ENCODE measurements around the gene CD302. TPM values are rescaled to one million over a fixed set of nuclear protein-coding genes. Genes with fewer than 3 reads are reported as not detected.
"Not testable (repeated sequence)": the region's sequence is repeated elsewhere in the genome, so short reads cannot be mapped to it uniquely, and the experiment has no call there.

Gene CD302
- polyA plus RNA-seq, 4 donors = 12.1 to 36.6 (median 23.2) TPM

- not testable (repeated sequence) for H3K9me3 ChIP-seq (ENCODE audit: control insufficient read depth in 2 of 2, insufficient read depth in 1 of 2, low read depth in 1 of 2, low read length in 1 of 2); H3K27me3 ChIP-seq (ENCODE audit: control insufficient read depth in 3 of 3, insufficient read depth in 3 of 3, low read length in 3 of 3); H3K27ac ChIP-seq (ENCODE audit: low read depth in 1 of 3, low read length in 2 of 3); H3K4me3 ChIP-seq (ENCODE audit: low read depth in 1 of 3, low read length in 3 of 3); DNase-seq; FAIRE-seq; H3K4me1 ChIP-seq (ENCODE audit: control insufficient read depth in 3 of 3, insufficient read depth in 2 of 3, low read depth in 1 of 3, low read length in 2 of 3)
- peaks cover 0 to 14% (median 0%) of the 10 kb centered on the region in 3 donors for H3K36me3 ChIP-seq (ENCODE audit: control insufficient read depth in 3 of 3, insufficient read depth in 2 of 3, low read depth in 1 of 3, low read length in 3 of 3)
- 48 to 85% (median 75%) methylated on average over 4 of the region's 4 CpGs for WGBS, 3 donors
These were observed 24.4 kb upstream of the CD302 start for GRCh38 chr2:159822478-159822833.

- H3K27me3 ChIP-seq (ENCODE audit: control insufficient read depth in 3 of 3, insufficient read depth in 3 of 3, low read length in 3 of 3); H3K9me3 ChIP-seq (ENCODE audit: control insufficient read depth in 2 of 2, insufficient read depth in 1 of 2, low read depth in 1 of 2, low read length in 1 of 2); H3K4me1 ChIP-seq (ENCODE audit: control insufficient read depth in 3 of 3, insufficient read depth in 2 of 3, low read depth in 1 of 3, low read length in 2 of 3); H3K4me3 ChIP-seq (ENCODE audit: low read depth in 1 of 3, low read length in 3 of 3); H3K27ac ChIP-seq (ENCODE audit: low read depth in 1 of 3, low read length in 2 of 3); FAIRE-seq: not testable (repeated sequence)
- DNase-seq = peak; percentile 76 to 85
- peaks cover 0 to 14% (median 0%) of the 10 kb centered on the region in 3 donors for H3K36me3 ChIP-seq (ENCODE audit: control insufficient read depth in 3 of 3, insufficient read depth in 2 of 3, low read depth in 1 of 3, low read length in 3 of 3)
- 40 to 63% (median 60%) methylated on average over 11 of the region's 11 CpGs for WGBS, 3 donors
These were observed 23.9 kb upstream of the CD302 start for GRCh38 chr2:159821775-159822477.

GRCh38 chr2:159818940-159819339 lies 20.9 kb upstream of the CD302 start:
- Histone ChIP-seq H3K4me3 (ENCODE audit: low read depth in 1 of 3, low read length in 3 of 3) (no peak overlapping the region), H3K9me3 (ENCODE audit: control insufficient read depth in 2 of 2, insufficient read depth in 1 of 2, low read depth in 1 of 2, low read length in 1 of 2) (no peaks in the 10 kb centered on the region), H3K36me3 (ENCODE audit: control insufficient read depth in 3 of 3, insufficient read depth in 2 of 3, low read depth in 1 of 3, low read length in 3 of 3) (peaks cover 0 to 16% (median 2%) of the 10 kb centered on the region in 3 donors), H3K27ac (ENCODE audit: low read depth in 1 of 3, low read length in 2 of 3) (no peak overlapping the region), H3K27me3 (ENCODE audit: control insufficient read depth in 3 of 3, insufficient read depth in 3 of 3, low read length in 3 of 3) (no peaks in the 10 kb centered on the region), H3K4me1 (ENCODE audit: control insufficient read depth in 3 of 3, insufficient read depth in 2 of 3, low read depth in 1 of 3, low read length in 2 of 3) (peaks cover 0 to 8% (median 0%) of the 10 kb centered on the region in 3 donors)
- no peak for DNase-seq
- no peak for FAIRE-seq
- 80 to 84% (median 81%) methylated on average over 6 of the region's 6 CpGs for WGBS, 3 donors

- no peaks in the 10 kb centered on the region for H3K27me3 ChIP-seq (ENCODE audit: control insufficient read depth in 3 of 3, insufficient read depth in 3 of 3, low read length in 3 of 3)
- no peak for FAIRE-seq
- H3K4me3 ChIP-seq (ENCODE audit: low read depth in 1 of 3, low read length in 3 of 3) = no peak overlapping the region
- DNase-seq = no peak
- no peaks in the 10 kb centered on the region for H3K9me3 ChIP-seq (ENCODE audit: control insufficient read depth in 2 of 2, insufficient read depth in 1 of 2, low read depth in 1 of 2, low read length in 1 of 2)
- no peak overlapping the region for H3K27ac ChIP-seq (ENCODE audit: low read depth in 1 of 3, low read length in 2 of 3)
- WGBS, 3 donors = 75 to 98% (median 89%) methylated on average over 1 of the region's 1 CpG
- peaks cover 0 to 13% (median 2%) of the 10 kb centered on the region in 3 donors for H3K36me3 ChIP-seq (ENCODE audit: control insufficient read depth in 3 of 3, insufficient read depth in 2 of 3, low read depth in 1 of 3, low read length in 3 of 3)
- H3K4me1 ChIP-seq (ENCODE audit: control insufficient read depth in 3 of 3, insufficient read depth in 2 of 3, low read depth in 1 of 3, low read length in 2 of 3) = peaks cover 0 to 5% (median 0%) of the 10 kb centered on the region in 3 donors
These were observed 19.3 kb upstream of the CD302 start for GRCh38 chr2:159817283-159817682.

GRCh38 chr2:159811232-159811631 lies 13.2 kb upstream of the CD302 start:
- DNase-seq (no peak), FAIRE-seq (no peak)
- Histone ChIP-seq H3K36me3 (ENCODE audit: control insufficient read depth in 3 of 3, insufficient read depth in 2 of 3, low read depth in 1 of 3, low read length in 3 of 3) (peaks cover 0 to 2% (median 2%) of the 10 kb centered on the region in 3 donors), H3K9me3 (ENCODE audit: control insufficient read depth in 2 of 2, insufficient read depth in 1 of 2, low read depth in 1 of 2, low read length in 1 of 2) (no peaks in the 10 kb centered on the region), H3K27ac (ENCODE audit: low read depth in 1 of 3, low read length in 2 of 3) (no peak overlapping the region), H3K4me3 (ENCODE audit: low read depth in 1 of 3, low read length in 3 of 3) (no peak overlapping the region), H3K4me1 (ENCODE audit: control insufficient read depth in 3 of 3, insufficient read depth in 2 of 3, low read depth in 1 of 3, low read length in 2 of 3) (no peaks in the 10 kb centered on the region), H3K27me3 (ENCODE audit: control insufficient read depth in 3 of 3, insufficient read depth in 3 of 3, low read length in 3 of 3) (no peaks in the 10 kb centered on the region)
- 90 to 95% (median 91%) methylated on average over 4 of the region's 4 CpGs for WGBS, 3 donors

- H3K4me1 ChIP-seq (ENCODE audit: control insufficient read depth in 3 of 3, insufficient read depth in 2 of 3, low read depth in 1 of 3, low read length in 2 of 3) = no peaks in the 10 kb centered on the region
- H3K36me3 ChIP-seq (ENCODE audit: control insufficient read depth in 3 of 3, insufficient read depth in 2 of 3, low read depth in 1 of 3, low read length in 3 of 3) = peaks cover 0 to 4% (median 2%) of the 10 kb centered on the region in 3 donors
- H3K27ac ChIP-seq (ENCODE audit: low read depth in 1 of 3, low read length in 2 of 3) = no peak overlapping the region
- WGBS, 3 donors = 77 to 87% (median 85%) methylated on average over 5 of the region's 5 CpGs
- no peaks in the 10 kb centered on the region for H3K9me3 ChIP-seq (ENCODE audit: control insufficient read depth in 2 of 2, insufficient read depth in 1 of 2, low read depth in 1 of 2, low read length in 1 of 2)
- no peaks in the 10 kb centered on the region for H3K27me3 ChIP-seq (ENCODE audit: control insufficient read depth in 3 of 3, insufficient read depth in 3 of 3, low read length in 3 of 3)
- H3K4me3 ChIP-seq (ENCODE audit: low read depth in 1 of 3, low read length in 3 of 3) = no peak overlapping the region
- DNase-seq (no peak), FAIRE-seq (no peak)
These were observed 10.0 kb upstream of the CD302 start for GRCh38 chr2:159808032-159808425.

GRCh38 chr2:159807183-159808031 lies 9.4 kb upstream of the CD302 start:
- no peaks in the 10 kb centered on the region for H3K9me3 ChIP-seq (ENCODE audit: control insufficient read depth in 2 of 2, insufficient read depth in 1 of 2, low read depth in 1 of 2, low read length in 1 of 2)
- no peak overlapping the region for H3K4me3 ChIP-seq (ENCODE audit: low read depth in 1 of 3, low read length in 3 of 3)
- H3K4me1 ChIP-seq (ENCODE audit: control insufficient read depth in 3 of 3, insufficient read depth in 2 of 3, low read depth in 1 of 3, low read length in 2 of 3) = no peaks in the 10 kb centered on the region
- H3K27ac ChIP-seq (ENCODE audit: low read depth in 1 of 3, low read length in 2 of 3) = no peak overlapping the region
- H3K27me3 ChIP-seq (ENCODE audit: control insufficient read depth in 3 of 3, insufficient read depth in 3 of 3, low read length in 3 of 3) = no peaks in the 10 kb centered on the region
- WGBS, 3 donors = 74 to 75% (median 74%) methylated on average over 4 of the region's 4 CpGs
- FAIRE-seq (peak; percentile 77), DNase-seq (peak; percentile 62 to 67)
- peaks cover 0 to 4% (median 2%) of the 10 kb centered on the region in 3 donors for H3K36me3 ChIP-seq (ENCODE audit: control insufficient read depth in 3 of 3, insufficient read depth in 2 of 3, low read depth in 1 of 3, low read length in 3 of 3)

GRCh38 chr2:159804941-159805340 lies 6.9 kb upstream of the CD302 start:
- no peak for FAIRE-seq

More at GRCh38 chr2:159804941-159805340, 6.9 kb upstream of the CD302 start:
- 82 to 94% (median 87%) methylated on average over 4 of the region's 4 CpGs for WGBS, 3 donors
- no peak overlapping the region for H3K27ac ChIP-seq (ENCODE audit: low read depth in 1 of 3, low read length in 2 of 3)
- H3K27me3 ChIP-seq (ENCODE audit: control insufficient read depth in 3 of 3, insufficient read depth in 3 of 3, low read length in 3 of 3) = no peaks in the 10 kb centered on the region
- H3K9me3 ChIP-seq (ENCODE audit: control insufficient read depth in 2 of 2, insufficient read depth in 1 of 2, low read depth in 1 of 2, low read length in 1 of 2) = no peaks in the 10 kb centered on the region
- no peaks in the 10 kb centered on the region for H3K4me1 ChIP-seq (ENCODE audit: control insufficient read depth in 3 of 3, insufficient read depth in 2 of 3, low read depth in 1 of 3, low read length in 2 of 3)
- no peak overlapping the region for H3K4me3 ChIP-seq (ENCODE audit: low read depth in 1 of 3, low read length in 3 of 3)
- peaks cover 0 to 4% (median 2%) of the 10 kb centered on the region in 3 donors for H3K36me3 ChIP-seq (ENCODE audit: control insufficient read depth in 3 of 3, insufficient read depth in 2 of 3, low read depth in 1 of 3, low read length in 3 of 3)
- no peak for DNase-seq
